Hippocampal formation (tissue), 2 donors: ENCODE measurements around the gene BLACAT1.
"Not testable (repeated sequence)": the region's sequence is repeated elsewhere in the genome, so short reads cannot be mapped to it uniquely, and the experiment has no call there.

Experiments
- DNase-seq, 2 donors: peaks; one replicate each; lab custom pipeline; 2025; lab: John Stamatoyannopoulos, UW

Gene BLACAT1

DNA sequence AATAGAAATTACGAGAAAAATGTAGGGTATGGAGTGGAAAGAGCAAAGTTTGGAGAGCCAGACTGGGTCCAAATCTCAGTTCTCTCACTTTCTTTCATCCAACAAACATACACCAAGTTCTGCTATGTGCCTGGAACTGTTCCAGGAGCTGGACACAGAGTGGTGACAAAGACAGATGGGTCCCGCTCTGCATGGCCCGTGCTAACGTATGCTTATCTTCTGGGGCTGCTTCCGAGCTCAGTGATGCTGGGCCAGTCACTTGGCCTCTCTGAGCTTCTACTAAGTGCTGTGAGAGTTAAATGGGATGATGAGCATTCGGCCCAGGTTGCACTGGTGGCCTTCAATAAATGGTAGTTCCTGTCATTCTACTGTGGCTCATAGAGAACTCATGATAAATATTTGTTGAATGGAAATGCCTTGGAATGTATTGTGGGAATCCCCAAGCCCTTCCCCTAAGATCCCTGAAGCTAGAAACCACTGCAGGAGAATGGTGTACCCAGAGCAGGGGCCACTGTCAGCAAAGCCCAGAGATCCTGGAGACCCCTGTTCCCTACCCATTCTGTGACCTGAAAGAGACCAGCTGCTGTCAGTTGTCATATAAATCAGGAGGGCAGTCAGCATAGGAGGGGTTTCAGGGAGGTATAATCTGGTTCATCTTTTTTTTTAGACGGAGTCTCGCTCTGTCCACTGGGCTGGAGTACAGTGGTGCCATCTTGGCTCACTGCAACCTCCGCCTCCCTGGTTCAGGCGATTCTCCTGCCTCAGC, 37.8 kb downstream of the BLACAT1 start:
- DNase-seq, result no peak

- DNase-seq, result no peak
These were observed 39.5 kb downstream of the BLACAT1 start for GRCh38 chr1:205416322-205416721.

DNA sequence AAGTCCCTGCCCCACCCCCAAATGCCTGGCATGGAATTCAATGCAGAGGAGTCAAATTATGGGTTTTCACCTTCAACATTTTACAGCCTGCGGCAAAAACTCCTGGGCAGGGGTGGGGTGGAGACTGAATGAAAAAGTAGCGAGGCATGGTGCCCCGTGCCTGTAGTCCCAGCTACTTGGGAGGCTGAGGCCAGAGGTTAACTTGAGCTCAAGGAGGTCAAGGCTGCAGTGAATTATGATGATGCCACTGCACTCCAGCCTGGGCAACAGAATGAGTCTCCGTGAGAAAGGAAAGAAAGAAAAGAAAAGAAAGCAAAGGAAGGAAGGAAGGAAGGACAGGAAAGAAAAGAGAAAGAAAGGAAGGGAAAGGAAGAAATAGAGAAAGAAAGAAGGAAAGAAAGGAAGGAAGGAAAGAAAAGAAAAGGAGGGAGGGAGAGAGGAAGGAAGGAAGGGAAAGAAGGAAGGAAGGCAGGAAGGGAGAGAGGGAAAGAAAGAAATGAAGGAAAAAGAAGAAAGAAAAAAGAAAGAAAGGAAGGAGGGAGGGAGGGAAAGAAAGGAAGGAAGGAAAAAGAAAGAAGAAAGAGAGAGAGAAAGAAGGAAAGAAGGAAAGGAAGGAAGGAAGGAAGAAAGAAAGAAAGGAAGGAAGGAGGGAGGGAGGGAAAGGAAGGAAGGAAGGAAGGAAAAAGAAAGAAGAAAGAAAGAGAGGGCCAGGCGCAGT, 45.1 kb downstream of the BLACAT1 start:
- DNase-seq, result no peak

- no peak for DNase-seq
These were observed 47.9 kb downstream of the BLACAT1 start for GRCh38 chr1:205407970-205408369.

DNA sequence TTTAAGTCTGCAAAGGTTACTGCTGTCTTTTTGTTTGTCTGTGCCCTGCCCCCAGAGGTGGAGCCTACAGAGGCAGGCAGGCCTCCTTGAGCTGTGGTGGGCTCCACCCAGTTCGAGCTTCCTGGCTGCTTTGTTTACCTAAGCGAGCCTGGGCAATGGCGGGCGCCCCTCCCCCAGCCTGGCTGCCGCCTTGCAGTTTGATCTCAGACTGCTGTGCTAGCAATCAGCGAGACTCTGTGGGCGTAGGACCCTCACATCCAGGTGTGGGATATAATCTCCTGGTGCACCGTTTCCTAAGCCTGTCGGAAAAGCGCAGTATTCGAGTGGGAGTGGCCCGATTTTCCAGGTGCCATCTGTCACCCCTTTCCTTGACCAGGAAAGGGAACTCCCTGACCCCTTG, 49.6 kb downstream of the BLACAT1 start:
- not testable (repeated sequence) for DNase-seq
